ENCODE measurements around the gene TXNIP.

TXNIP gene

GRCh38 chr1:146010126-146010738 lies 13.9 kb upstream of the TXNIP start:
- DNase-seq (ENCODE audit: low read depth): no peak

GRCh38 chr1:146007489-146008133 lies 11.2 kb upstream of the TXNIP start:
- no peak for DNase-seq (ENCODE audit: low read depth)

GRCh38 chr1:146001709-146002108 lies 5.3 kb upstream of the TXNIP start:
- no peak for DNase-seq (ENCODE audit: low read depth)

- DNase-seq (ENCODE audit: low read depth): no peak
Observed at GRCh38 chr1:145999321-146000024, 3.1 kb upstream of the TXNIP start.

- DNase-seq (ENCODE audit: low read depth): no peak
Observed at GRCh38 chr1:145997718-145998023, 1.3 kb upstream of the TXNIP start.

GRCh38 chr1:145997016-145997717 lies 788 bp upstream of the TXNIP start:
- no peak for DNase-seq (ENCODE audit: low read depth)

- no peak for DNase-seq (ENCODE audit: low read depth)
Observed at GRCh38 chr1:145995964-145996432, 381 bp downstream of the TXNIP start.

- no peak for DNase-seq (ENCODE audit: low read depth)
Observed at GRCh38 chr1:145995148-145995881, 1.1 kb downstream of the TXNIP start.

- DNase-seq (ENCODE audit: low read depth): no peak
Observed at GRCh38 chr1:145994391-145995120, 1.8 kb downstream of the TXNIP start.

GRCh38 chr1:145993618-145994390 lies 2.6 kb downstream of the TXNIP start:
- DNase-seq (ENCODE audit: low read depth): no peak

GRCh38 chr1:145992958-145993617 lies 3.3 kb downstream of the TXNIP start:
- no peak for DNase-seq (ENCODE audit: low read depth)

GRCh38 chr1:145992502-145992936 lies 3.9 kb downstream of the TXNIP start:
- DNase-seq (ENCODE audit: low read depth): no peak

- no peak for DNase-seq (ENCODE audit: low read depth)
Observed at GRCh38 chr1:145991735-145992412, 4.5 kb downstream of the TXNIP start.

- no peak for DNase-seq (ENCODE audit: low read depth)
Observed at GRCh38 chr1:145990249-145990855, 6.0 kb downstream of the TXNIP start.

GRCh38 chr1:145988773-145989172 lies 7.6 kb downstream of the TXNIP start:
- DNase-seq (ENCODE audit: low read depth): no peak

GRCh38 chr1:145987926-145988325 lies 8.5 kb downstream of the TXNIP start:
- no peak for DNase-seq (ENCODE audit: low read depth)

- no peak for DNase-seq (ENCODE audit: low read depth)
Observed at GRCh38 chr1:145986551-145986950, 9.8 kb downstream of the TXNIP start.

- no peak for DNase-seq (ENCODE audit: low read depth)
Observed at GRCh38 chr1:145985502-145986439, 10.6 kb downstream of the TXNIP start.

All from stimulated activated CD8-positive, alpha-beta memory T cell treated with anti-CD3 and anti-CD28 coated beads, Interleukin-12 subunit alpha, Interleukin-12 subunit beta, amount 100 ng/mL, for 4 hours (primary cell).